ENCODE results near the gene CCDC124. TPM values are rescaled to one million over a fixed set of nuclear protein-coding genes. Genes with fewer than 3 reads are reported as not detected.

CCDC124 gene
- polyA plus RNA-seq, 3 donors, result 29.7 to 66.3 (median 29.7) TPM

DNA sequence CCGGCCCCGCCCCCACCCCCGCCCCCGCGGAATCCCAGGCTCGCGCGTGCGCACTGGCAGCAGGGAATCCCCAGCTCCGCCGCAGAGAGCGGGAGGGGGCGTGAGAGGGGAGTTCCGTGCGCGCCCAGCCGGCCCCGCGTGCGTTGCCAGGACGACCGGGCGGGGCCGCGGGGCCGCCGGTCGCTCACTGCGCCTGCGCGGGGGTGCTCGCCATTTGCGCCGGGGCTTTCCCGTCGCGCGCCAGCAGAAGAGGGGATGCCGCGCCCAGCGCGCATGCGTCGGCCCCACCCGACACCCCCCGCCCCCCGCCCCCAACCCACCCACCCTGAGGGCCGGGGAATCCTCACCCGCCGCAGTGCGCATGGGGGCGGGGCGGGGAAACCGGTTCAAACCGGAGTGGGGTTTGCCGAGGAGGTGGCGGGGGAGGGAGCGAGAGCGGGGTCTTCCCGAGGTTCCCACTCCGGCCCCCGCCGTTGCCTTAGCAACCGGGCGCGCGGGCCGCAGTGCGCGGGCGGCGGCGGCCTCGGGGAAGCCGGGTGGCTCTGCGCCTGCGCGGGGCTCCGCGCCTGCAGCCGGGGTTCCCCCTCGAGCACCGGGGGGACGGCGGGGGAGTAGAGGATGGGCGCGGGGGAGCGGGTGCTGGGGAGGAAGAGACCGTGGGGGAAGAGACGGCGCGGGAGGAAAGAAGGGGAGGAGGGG, 15.1 kb downstream of the CCDC124 start:
- peaks cover 48 to 55% of the 10 kb centered on the region in 2 donors for H3K4me1 ChIP-seq (ENCODE audit: control insufficient read depth in 1 of 2, insufficient read depth in 2 of 2, low read length in 2 of 2)
- TF ChIP-seq, protein P1, sequence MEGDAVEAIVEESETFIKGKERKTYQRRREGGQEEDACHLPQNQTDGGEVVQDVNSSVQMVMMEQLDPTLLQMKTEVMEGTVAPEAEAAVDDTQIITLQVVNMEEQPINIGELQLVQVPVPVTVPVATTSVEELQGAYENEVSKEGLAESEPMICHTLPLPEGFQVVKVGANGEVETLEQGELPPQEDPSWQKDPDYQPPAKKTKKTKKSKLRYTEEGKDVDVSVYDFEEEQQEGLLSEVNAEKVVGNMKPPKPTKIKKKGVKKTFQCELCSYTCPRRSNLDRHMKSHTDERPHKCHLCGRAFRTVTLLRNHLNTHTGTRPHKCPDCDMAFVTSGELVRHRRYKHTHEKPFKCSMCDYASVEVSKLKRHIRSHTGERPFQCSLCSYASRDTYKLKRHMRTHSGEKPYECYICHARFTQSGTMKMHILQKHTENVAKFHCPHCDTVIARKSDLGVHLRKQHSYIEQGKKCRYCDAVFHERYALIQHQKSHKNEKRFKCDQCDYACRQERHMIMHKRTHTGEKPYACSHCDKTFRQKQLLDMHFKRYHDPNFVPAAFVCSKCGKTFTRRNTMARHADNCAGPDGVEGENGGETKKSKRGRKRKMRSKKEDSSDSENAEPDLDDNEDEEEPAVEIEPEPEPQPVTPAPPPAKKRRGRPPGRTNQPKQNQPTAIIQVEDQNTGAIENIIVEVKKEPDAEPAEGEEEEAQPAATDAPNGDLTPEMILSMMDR (IDR thresholded peaks at IDR 0.05), result no peak
- H3K4me3 ChIP-seq (replicated peaks in 1 of 3; ENCODE audit: low read depth in 2 of 3, low read length in 3 of 3), result peak overlapping the region; percentile 11 to 80 (median 54)
- WGBS (ENCODE audit: insufficient coverage), result 0% methylated on average over 33 of the region's 92 CpGs
- Mint-ChIP-seq H3K27ac (peak overlapping the region in 4 of 7 donors; percentile 35 to 88 (median 58)), H3K9me3 (peaks cover 0 to 33% (median 9%) of the 10 kb centered on the region in 7 donors), H3K27me3 (ENCODE audit: low read depth in 3 of 3) (peaks cover 43 to 53% (median 48%) of the 10 kb centered on the region in 3 donors), H3K4me3 (peak overlapping the region; percentile 85 to 91), H3K4me1 (peaks cover 52% of the 10 kb centered on the region), H3K36me3 (peaks cover 17 to 20% of the 10 kb centered on the region in 2 donors)
- peak overlapping the region; percentile 46 for H2AFZ ChIP-seq (ENCODE audit: insufficient read depth, low read depth, low read length, poor library complexity, severe bottlenecking)
- no peaks in the 10 kb centered on the region for H4K20me1 ChIP-seq (ENCODE audit: insufficient read depth, low read length)
- peak; percentile 91 to 96 (median 93) for DNase-seq
- H3K9ac ChIP-seq (ENCODE audit: insufficient read depth, low read length, poor library complexity, severe bottlenecking), result peak overlapping the region; percentile 65
- H3K27ac ChIP-seq (ENCODE audit: low read depth in 1 of 2, low read length in 2 of 2), result peak overlapping the region; percentile 58 to 61
- peak overlapping the region; percentile 94 for H3K4me2 ChIP-seq (replicated peaks; ENCODE audit: extremely low read depth, low read length, poor library complexity, severe bottlenecking)
- H3K9me3 ChIP-seq (replicated peaks in 1 of 2; ENCODE audit: control insufficient read depth in 1 of 2, insufficient read depth in 1 of 2, low read length in 2 of 2), result peaks cover 0 to 2% of the 10 kb centered on the region in 2 donors
- peaks cover 5 to 15% of the 10 kb centered on the region in 2 donors for H3K36me3 ChIP-seq (replicated peaks in 1 of 2; ENCODE audit: control insufficient read depth in 1 of 2, insufficient read depth in 2 of 2, low read length in 2 of 2)
- no peaks in the 10 kb centered on the region for H3K79me2 ChIP-seq (ENCODE audit: insufficient read depth, low read length)
- peaks cover 32 to 44% of the 10 kb centered on the region in 2 donors for H3K27me3 ChIP-seq (ENCODE audit: control insufficient read depth in 2 of 2, insufficient read depth in 2 of 2, low read length in 2 of 2)
- intact Hi-C loops (cut with micrococcal nuclease), result loop anchor here in 1 of 2 donors (2.0 kb wide), 1 partner anchor 49 kb away; no protein-coding TSS in a partner anchor

DNA sequence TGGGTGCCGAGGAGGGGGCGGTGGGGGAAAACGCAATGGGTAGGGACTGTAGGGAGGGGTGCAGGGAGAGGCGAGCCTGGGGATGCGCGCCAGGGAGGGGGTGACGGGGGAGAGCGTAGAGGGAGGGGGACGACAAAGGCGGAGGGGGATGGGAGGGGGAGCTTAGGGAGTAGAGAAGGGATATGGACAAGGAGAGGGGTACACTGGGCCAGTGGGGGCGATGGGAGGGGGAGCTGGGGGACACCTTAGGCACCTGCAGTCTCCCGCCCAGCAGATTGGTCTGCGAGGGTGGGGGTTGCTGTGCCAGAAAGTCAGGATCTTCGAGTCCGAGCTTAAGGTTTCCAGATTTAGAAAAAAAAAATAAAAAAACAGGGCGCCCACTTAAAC, 15.7 kb downstream of the CCDC124 start:
- peak overlapping the region; percentile 64 to 91 for H3K4me3 Mint-ChIP-seq
- peak overlapping the region in 3 of 7 donors; percentile 35 to 75 (median 40) for H3K27ac Mint-ChIP-seq
- Histone ChIP-seq H3K36me3 (replicated peaks in 1 of 2; ENCODE audit: control insufficient read depth in 1 of 2, insufficient read depth in 2 of 2, low read length in 2 of 2) (peaks cover 3 to 13% of the 10 kb centered on the region in 2 donors), H3K9ac (ENCODE audit: insufficient read depth, low read length, poor library complexity, severe bottlenecking) (peak overlapping the region; percentile 65), H3K9me3 (replicated peaks in 1 of 2; ENCODE audit: control insufficient read depth in 1 of 2, insufficient read depth in 1 of 2, low read length in 2 of 2) (peaks cover 0 to 7% of the 10 kb centered on the region in 2 donors), H3K79me2 (ENCODE audit: insufficient read depth, low read length) (no peaks in the 10 kb centered on the region), H2AFZ (ENCODE audit: insufficient read depth, low read depth, low read length, poor library complexity, severe bottlenecking) (peak overlapping the region; percentile 46), H3K27ac (ENCODE audit: low read depth in 1 of 2, low read length in 2 of 2) (peak overlapping the region in 1 of 2 donors; percentile 58), H3K4me3 (replicated peaks in 1 of 3; ENCODE audit: low read depth in 2 of 3, low read length in 3 of 3) (peak overlapping the region in 1 of 3 experiments; percentile 71), H3K4me1 (ENCODE audit: control insufficient read depth in 1 of 2, insufficient read depth in 2 of 2, low read length in 2 of 2) (peaks cover 48 to 55% of the 10 kb centered on the region in 2 donors), H3K27me3 (ENCODE audit: control insufficient read depth in 2 of 2, insufficient read depth in 2 of 2, low read length in 2 of 2) (peaks cover 38 to 49% of the 10 kb centered on the region in 2 donors), H4K20me1 (ENCODE audit: insufficient read depth, low read length) (no peaks in the 10 kb centered on the region), H3K4me2 (replicated peaks; ENCODE audit: extremely low read depth, low read length, poor library complexity, severe bottlenecking) (peak overlapping the region; percentile 78)
- TF ChIP-seq, protein P1 (IDR thresholded peaks at IDR 0.05), result no peak
- H3K4me1 Mint-ChIP-seq, result peaks cover 52% of the 10 kb centered on the region
- H3K9me3 Mint-ChIP-seq, result peaks cover 0 to 35% (median 10%) of the 10 kb centered on the region in 7 donors
- intact Hi-C loops (cut with micrococcal nuclease), result no loop called here
- peaks cover 48 to 58% (median 53%) of the 10 kb centered on the region in 3 donors for H3K27me3 Mint-ChIP-seq (ENCODE audit: low read depth in 3 of 3)
- peaks cover 17 to 18% of the 10 kb centered on the region in 2 donors for H3K36me3 Mint-ChIP-seq
- WGBS (ENCODE audit: insufficient coverage), result 0% methylated on average over 10 of the region's 16 CpGs
- no peak for DNase-seq

All from CD14-positive monocyte (primary cell).